ENCODE results near the gene ADSS1.
A peak's percentile ranks its signal among the peaks of the same experiment; 100 is the strongest.

The ADSS1 gene

DNA sequence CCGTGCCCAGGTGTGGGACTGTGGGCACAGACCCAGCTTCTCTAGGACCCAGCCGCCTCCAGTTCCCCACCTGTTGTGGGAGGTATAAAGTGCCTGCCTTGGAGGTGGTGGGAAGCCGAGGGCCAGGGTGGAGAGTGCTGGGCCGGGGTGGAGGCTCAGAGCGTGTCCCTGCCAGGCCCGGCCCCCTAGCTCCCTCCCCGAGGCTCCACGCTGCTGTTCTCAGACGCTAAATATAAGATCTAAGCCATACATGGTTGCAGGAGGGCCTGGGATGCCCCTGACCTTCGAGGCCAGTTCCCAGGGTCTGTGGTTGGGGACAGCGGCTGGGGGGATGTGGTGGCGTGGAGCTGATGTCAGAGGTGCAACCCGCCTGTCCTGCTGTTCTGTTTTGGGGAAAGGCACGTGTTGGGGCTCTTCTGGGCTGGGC lies 23.8 kb upstream of the ADSS1 start:
- no peak for DNase-seq

DNA sequence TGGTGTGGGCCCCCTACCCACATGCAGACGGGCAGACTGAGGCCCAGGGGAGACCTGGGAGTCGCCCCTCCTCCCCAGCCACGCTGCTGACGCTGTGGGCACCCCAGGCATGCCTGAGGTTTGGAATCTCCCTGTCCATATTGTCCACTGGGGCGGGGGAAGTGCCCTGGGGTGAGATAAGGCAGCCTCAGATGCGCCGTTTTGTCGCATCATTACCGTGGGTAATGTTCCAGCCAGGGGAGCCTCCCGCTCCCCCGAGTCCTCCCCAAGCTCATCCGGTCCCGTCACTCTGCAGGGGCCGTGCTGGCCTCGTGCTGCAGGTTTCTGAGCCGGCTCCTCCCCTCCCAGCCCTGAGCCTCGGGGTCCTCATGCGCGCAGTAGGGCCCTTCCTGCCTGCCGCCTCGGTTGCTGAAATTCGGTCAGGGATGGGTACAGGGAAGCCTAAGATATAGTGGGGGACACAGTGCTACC lies 23.2 kb upstream of the ADSS1 start:
- DNase-seq = no peak

DNA sequence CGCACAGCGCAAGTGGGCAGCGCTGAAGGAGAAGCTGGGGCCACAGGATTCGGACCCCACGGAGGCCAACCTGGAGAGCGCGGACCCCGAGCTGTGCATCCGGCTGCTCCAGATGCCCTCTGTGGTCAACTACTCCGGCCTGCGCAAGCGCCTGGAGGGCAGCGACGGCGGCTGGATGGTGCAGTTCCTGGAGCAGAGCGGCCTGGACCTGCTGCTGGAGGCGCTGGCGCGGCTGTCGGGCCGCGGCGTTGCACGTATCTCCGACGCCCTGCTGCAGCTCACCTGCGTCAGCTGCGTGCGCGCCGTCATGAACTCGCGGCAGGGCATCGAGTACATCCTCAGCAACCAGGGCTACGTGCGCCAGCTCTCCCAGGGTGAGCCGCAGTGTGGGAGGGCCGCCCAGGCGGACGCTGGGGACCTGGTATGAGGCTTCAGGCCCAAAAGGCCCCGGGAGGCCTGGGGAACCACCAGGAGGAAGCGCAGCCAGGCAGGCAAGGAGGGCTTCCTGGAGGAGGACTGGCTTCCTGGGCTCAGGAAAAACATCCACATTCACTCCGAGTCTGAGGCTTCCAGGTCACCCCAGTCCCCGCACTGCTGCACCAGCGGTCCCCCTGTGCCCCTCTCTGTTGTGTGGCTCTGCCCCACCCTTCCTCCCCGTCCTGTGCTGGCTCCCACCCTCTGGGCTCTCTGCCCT lies 22.5 kb upstream of the ADSS1 start:
- no peak for DNase-seq

DNA sequence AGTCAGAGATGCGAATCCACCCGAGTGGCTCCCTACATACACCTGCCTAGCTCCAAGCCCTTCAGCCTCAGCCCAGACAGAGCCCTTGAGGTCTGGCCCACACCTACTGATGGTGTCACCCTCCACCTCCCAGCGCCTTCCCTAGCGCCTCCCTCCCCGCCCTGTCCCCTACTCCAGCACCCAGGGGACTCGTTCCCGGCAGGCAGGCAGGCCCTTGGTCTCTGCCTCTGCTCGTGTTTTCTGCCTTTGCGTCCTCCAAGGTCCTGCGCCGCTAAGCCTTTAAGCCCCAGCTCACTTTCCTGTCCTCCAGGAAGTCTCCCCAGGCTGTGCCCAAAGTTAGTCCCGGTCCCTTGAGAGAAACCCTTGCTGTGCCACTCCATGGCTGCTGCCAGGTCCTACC lies 21.9 kb upstream of the ADSS1 start:
- DNase-seq = no peak

DNA sequence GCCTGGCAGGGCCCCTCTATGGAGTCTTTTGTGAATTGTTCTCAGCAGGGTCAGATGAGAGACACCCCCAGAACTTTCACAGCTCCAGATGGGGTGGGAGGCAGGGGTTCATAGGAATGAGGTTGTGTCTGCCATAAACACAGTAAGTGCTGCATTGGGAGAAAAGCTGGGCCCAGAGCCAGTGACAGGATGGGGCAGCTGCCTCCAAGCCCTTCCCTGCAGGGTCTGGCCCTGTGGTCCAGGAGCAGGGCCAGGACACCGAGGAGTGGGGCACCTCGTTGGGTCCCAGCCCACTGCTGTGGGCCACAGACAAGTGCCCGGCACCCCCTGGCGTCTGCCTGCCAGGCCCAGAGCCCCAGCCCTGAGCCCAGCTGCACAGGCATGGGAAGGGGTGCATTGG lies 21.4 kb upstream of the ADSS1 start:
- no peak for DNase-seq

DNA sequence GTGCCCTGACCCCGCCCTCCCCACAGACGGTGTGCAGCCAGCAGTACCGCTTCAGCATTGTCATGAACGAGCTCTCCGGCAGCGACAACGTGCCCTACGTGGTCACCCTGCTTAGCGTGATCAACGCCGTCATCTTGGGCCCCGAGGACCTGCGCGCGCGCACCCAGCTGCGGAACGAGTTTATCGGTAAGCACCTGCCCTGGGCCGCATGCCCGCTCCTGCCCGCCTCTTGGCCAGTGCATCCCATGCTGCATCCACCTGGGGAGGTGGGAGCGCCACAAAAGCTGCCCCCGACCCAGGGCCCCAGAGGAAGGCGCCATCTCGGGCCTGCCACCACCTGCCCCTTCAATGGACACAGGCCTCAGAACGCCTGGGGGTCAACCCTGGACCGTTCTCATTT lies 20.8 kb upstream of the ADSS1 start:
- DNase-seq = no peak

DNA sequence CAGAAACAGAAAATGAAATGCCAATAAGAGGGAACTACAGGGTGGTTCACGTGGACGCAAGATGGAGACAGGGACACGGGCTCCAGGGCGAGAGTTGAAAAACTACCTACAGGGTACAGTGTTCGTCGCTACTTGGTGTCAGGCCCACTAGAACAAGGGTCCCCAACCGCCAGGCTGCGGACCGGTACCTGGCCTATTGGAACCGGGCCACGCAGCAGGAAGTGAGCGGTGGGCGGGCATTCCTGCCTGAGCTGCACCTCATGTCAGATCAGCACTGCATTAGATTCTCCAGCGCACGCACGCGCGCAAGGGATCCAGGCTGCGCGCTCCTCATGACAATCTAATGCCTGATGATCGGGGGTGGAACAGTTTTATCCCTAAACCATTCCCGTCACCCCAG lies 19.8 kb upstream of the ADSS1 start:
- no peak for DNase-seq

DNA sequence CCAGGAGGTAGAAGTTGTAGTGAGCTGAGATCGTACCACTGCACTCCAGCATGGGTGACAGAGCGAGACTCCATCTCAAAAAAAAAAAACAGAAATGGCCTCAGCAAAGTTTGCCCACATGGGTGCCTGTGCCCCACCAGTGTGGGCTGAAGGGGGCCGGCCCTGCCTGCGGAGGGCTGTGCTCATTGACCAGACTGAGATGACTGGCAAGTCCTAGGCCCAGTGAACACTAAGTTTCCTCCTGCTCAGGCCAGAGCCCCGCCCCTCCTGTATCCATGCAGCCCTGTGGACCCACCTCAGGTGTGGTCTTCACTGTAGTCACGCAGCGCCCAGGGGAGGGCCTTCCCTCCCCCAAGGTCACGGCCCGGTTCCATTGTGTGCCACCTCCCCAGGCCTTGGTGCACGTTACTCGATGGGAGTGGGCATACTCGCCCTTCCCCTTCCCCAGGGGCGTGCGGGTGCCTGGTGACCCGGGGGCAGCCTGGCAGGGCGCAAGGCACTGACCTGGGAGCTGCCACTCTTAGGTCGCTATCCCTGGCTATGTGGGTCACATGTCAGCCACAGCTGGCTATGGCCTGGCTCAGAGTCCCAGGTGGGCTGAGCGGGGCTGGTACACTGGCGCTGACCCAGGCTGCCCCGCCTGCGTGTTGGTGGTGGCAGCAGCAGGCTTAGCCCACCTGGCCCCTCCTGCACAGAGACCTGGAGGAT lies 18.5 kb upstream of the ADSS1 start:
- no peak for DNase-seq

DNA sequence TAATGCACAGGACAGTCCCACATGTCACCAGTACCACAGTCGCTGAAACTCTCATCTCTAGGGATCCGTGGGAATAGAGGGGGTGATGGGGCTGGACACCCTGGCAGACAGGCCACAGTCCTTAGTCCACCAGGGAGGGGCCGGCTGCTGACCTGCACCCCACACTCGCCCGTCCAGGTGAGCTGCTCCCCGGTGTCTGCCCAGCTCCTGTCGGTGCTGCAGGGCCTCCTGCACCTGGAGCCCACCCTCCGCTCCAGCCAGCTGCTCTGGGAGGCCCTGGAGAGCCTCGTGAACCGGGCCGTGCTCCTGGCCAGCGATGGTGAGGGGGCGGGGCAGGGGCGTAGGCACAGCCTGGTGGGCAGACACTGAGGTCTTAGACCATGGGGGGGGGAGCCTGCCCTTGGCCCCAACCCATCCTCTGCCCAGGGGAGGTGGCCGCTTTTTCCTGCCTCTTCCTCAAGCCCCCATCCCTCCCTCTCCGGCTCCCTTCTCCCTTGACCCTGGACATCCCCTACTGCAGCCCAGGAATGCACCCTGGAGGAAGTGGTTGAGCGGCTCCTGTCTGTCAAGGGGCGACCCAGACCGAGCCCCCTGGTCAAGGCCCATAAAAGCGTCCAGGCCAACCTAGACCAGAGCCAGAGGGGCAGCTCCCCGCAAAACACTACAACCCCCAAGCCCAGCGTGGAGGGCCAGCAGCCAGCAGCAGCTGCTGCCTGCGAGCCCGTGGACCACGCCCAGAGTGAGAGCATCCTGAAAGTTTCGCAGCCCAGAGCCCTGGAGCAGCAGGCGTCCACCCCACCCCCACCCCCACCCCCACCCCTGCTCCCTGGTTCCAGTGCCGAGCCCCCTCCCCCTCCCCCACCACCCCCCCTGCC lies 17.1 kb upstream of the ADSS1 start:
- no peak for DNase-seq

DNA sequence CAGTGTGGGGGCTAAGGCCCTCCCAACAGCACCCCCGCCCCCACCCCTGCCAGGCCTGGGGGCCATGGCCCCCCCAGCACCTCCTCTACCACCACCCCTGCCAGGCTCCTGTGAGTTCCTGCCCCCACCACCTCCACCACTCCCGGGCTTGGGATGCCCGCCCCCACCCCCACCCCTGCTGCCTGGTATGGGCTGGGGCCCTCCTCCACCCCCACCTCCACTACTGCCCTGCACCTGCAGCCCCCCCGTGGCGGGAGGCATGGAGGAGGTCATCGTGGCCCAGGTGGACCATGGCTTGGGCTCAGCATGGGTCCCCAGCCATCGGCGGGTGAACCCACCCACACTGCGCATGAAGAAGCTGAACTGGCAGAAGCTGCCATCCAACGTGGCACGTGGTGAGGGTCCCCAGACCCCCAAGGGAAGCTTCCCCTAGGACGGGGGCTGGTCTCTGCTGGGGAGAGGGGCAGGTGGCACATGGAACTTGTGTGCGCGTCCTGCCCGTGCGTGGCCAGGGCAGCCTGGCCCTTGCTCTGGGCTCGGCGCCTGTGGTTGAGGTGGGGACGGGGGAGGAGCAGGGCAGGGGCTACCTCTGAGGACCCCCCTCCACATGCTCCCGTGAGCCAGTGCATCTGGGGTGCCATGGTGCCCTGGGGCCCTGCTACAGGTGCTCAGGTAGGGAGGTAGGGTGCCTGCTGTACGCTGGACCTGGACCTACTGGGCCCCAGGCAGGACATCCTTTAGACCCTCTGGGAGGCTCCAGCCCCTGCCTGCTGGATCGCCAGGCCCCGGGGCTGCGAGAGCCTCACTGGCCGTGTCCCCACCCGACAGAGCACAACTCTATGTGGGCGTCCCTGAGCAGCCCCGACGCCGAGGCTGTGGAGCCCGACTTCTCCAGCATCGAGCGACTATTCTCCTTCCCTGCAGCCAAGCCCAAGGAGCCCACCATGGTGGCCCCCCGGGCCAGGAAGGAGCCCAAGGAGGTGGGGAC lies 16.1 kb upstream of the ADSS1 start:
- no peak for DNase-seq

DNA sequence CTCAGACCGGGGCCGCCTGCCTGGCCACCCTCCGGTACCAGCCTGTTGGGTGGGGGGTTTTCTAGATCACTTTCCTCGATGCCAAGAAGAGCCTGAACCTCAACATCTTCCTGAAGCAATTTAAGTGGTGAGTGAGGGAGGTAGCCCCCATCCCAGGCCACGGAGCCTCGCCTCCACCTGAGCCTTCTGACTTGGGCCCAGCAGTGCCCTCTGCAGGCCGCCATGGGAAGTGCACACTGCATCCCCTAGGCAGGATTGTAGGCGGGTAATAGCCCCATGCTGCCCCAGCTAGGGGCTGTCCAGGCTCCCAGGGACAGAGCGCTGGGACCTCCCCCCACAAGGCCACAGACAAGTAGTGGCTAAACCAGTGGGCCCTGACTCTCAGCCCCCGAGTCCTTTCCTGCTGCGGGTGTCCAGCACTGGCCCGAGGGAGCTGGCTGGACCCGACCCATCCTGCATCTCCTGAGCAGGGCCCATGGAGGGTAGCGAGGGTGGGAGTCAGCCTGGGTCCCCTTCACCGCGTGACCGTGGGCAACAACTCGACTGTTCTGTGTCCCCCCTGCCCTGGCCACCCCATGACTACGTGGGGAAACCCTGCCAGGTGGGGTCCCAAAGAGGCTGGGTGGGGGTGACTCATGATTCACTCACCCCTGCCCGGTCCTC lies 15.3 kb upstream of the ADSS1 start:
- peak; percentile 74 for DNase-seq

DNA sequence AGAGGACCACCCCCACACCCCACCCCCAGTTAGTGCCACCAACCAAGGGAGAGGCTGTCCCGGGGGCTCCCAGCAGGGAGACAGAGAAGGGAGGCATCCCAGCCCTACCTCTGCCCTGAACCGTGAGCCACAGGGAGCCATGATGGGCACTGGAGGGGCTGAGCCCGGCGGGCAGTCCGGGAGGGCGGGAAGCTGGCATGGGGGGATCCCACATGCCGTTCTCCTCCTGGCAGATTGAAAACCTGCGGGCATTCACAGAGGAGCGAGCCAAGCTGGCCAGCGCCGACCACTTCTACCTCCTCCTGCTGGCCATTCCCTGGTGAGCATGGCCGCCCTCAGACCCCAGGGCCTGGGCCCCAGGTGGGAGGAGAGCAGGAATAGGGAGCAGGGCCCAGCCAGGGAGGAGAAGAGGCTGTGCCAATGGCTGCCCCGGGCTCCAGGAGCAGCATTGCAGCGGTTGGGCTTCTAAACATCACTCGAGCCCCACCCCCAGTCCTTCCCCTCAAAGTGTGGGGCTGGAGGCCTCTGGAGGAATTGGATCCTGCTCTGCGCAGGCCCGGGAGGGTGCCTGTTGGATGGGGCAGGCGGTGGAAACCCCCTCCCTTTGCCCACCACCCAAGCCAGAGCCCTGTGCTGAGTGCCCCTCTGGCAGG lies 14.5 kb upstream of the ADSS1 start:
- DNase-seq = no peak

DNA sequence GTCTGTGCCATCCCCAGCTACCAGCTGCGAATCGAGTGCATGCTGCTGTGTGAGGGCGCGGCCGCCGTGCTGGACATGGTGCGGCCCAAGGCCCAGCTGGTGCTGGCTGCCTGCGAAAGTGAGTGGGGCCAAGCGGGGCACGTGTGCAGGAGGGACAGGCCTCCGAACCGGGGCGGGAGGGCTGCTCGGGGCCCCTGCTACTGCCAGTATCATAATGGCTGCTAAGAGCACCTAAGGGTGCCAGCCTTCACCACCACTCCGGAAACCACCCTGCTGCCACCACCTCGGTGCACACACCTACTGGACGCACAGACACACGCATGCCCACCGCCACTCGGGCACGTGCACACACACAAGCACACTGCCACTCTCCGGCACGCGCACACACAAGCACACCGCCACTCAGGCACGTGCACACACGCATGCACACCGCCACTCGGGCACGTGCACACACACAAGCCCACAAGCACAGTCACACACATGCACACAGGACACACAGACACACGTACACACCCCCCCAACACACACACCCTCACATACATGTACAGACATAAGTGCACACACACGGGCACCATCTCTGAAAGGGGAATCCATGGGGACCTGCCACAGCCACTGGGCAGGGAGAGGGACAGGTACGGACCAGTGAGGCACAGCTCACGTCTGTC lies 13.8 kb upstream of the ADSS1 start:
- DNase-seq = no peak

DNA sequence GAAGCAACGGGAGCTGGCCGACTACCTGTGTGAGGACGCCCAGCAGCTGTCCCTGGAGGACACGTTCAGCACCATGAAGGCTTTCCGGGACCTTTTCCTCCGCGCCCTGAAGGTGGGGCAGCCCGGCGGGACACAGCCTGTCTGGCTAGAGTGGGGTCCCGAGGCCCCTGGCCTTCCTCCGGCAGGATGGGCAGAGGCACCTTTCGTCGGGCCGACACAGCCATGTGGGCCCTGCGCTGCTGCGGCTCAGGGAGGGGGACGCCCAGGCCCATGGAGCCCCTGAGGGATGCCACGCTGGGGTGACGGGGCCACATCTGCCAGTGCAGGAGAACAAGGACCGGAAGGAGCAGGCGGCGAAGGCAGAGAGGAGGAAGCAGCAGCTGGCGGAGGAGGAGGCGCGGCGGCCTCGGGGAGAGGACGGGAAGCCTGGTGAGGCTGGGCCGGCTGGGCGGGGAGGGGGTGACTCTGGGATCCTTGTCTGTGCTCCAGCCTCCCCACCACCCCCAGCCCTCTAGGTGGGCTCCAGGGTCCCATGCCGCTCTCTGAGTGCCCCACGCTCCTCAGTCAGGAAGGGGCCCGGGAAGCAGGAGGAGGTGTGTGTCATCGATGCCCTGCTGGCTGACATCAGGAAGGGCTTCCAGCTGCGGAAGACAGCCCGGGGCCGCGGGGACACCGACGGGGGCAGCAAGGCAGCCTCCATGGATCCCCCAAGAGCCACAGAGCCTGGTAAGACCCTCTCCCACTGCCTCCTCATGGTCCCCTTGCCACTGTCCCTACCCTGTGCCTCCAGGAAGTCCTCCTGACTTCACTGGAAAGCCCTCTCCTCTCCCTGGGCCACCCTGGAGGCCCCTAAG lies 10.9 kb upstream of the ADSS1 start:
- no peak for DNase-seq

DNA sequence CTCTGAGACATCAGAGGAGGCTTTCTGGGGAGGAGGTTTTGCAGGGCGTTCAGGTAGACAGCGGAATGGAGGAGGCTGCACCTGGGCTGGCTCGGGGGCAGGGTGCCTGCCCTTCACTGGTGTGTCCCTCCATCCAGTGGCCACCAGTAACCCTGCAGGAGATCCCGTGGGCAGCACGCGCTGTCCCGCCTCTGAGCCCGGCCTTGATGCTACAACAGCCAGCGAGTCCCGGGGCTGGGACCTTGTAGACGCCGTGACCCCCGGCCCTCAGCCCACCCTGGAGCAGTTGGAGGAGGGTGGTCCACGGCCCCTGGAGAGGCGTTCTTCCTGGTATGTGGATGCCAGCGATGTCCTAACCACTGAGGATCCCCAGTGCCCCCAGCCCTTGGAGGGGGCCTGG lies 10.0 kb upstream of the ADSS1 start:
- no peak for DNase-seq

DNA sequence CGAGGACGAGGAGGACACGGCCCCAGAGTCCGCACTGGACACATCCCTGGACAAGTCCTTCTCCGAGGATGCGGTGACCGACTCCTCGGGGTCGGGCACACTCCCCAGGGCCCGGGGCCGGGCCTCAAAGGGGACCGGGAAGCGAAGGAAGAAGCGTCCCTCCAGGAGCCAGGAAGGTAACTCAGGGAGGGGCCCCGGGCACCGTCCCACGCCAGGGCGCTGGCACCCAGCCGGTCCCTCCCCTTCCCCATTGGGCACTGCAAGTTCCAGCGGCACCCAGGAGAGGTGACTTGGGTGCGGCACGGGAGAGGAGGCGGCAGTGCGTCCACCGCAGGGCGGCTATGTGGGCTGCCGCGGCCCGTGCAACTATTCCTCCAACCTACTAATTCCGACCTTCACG lies 9.3 kb upstream of the ADSS1 start:
- DNase-seq = no peak

DNA sequence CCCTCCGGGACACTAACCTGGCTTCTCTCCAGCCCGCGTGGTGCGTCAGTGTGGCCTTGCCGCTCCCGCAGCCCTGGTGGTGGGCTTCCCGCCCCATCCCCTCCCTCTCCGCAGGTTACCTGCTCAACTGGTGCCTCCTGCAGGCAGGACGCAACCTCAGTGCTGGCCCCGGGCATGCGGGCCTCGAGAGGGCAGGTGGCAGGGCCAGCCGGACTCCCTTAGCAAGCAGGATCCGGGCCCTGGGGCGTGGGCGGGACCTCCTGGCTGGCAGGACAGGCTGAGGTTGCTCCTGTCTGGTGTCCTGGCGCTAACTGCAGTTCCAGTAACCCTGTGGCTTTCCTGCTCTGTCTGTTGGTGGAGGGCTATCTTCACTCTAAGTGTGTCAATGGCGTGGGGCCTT lies 8.6 kb upstream of the ADSS1 start:
- no peak for DNase-seq

DNA sequence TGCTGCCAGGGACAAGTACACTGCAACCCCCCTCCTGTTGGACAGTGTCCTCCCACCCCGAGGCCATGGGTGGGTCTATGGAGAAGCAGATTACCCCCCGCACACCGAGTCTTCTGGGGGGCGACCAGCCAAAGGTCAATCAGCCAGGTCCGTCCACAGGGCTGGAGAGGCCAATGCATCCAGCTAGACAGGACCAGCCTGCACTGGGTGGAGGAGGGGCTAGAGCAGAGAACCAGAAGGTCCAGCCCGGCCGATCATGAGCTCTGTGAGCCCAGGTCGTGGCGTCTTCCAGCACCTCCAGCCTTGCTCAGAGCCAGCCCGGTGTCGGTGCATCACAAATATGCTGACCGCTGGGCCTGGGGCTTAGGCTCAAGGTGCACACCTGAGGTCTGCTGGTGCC lies 8.2 kb upstream of the ADSS1 start:
- DNase-seq = no peak

DNA sequence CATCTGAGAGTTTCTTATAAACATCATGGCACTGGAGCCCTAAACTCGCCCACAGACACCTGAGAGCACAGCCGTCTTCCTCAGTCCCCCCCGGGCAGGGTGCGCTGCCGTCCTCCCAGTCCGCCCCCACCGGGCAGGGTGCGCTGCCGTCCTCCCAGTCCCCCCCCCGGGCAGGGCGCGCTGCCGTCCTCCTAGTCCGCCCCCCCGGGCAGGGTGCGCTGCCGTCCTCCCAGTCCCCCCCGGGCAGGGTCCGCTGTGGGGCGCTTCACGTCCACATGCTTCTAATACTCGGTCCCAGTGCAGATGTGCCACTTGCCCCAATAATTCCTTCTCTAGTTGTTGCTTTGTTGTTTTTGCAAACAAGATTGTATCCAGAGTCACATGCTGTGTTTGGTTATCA lies 6.9 kb upstream of the ADSS1 start:
- no peak for DNase-seq

DNA sequence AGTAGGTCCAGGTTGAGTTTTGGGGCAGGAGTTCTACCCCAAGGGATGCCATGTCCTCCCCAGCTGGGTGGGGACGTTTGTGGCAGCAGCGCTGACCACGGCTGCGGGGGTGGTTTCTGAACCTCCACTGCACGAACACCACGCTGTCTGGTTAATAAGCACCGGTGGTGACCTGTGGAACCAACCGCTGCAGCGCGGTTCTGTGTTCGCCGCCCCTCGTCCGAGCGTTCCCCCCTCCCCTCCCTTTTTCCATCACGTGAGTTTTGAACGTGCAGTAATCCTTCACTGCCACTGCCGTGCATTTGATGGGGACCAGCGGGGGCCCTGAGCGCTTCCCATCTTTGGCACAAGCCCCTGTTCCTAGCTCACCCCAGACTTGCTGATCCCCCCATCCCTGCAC lies 6.4 kb upstream of the ADSS1 start:
- DNase-seq = no peak

Data from activated CD4-positive, CD25-positive, alpha-beta regulatory T cell treated with anti-CD3 and anti-CD28 coated beads, Interleukin-2, amount 50 U/mL, for 72 hours (primary cell).